IPS DF 6.9 (cell line): ENCODE results near the gene PRXL2B.
"Not testable (repeated sequence)": the region's sequence is repeated elsewhere in the genome, so short reads cannot be mapped to it uniquely, and the experiment has no call there.

Experiments
- DNase-seq: peaks from one replicate; pipeline ENCODE4 v3.0.0-alpha.2; 2013; ENCODE audit warnings: low read depth, low spot score
- H3K27ac ChIP-seq: one replicate; pipeline ENCODE4 v1.5.1; 2013; ENCODE audit warnings: low read length, control low read depth
- H3K27me3 ChIP-seq: 2 replicates; pipeline ENCODE4 v1.6.1; 2013; ENCODE audit warnings: mild to moderate bottlenecking, low read length; ENCODE audit not compliant: control insufficient read depth, insufficient read depth
- H3K36me3 ChIP-seq: 2 replicates; pipeline ENCODE4 v1.6.1; 2013; ENCODE audit warnings: low read length; ENCODE audit not compliant: control insufficient read depth, insufficient read depth
- H3K4me1 ChIP-seq: 2 replicates; pipeline ENCODE4 v1.6.1; 2013; ENCODE audit warnings: low read length; ENCODE audit not compliant: control insufficient read depth, insufficient read depth
- H3K4me3 ChIP-seq: 2 replicates; pipeline ENCODE4 v1.5.1; 2013; ENCODE audit warnings: mild to moderate bottlenecking, low read length
- H3K9me3 ChIP-seq: 2 replicates; pipeline ENCODE4 v1.6.1; 2013; ENCODE audit warnings: low read length, inconsistent platforms; ENCODE audit not compliant: control insufficient read depth, insufficient read depth
- WGBS: extraction: QIAGEN DNeasy Blood & Tissue Kit; methylation state at CpG from one replicate; pipeline ENCODE4 v1.1.7; 2013; ENCODE audit warnings: mixed read lengths, missing lambda C conversion rate; ENCODE audit not compliant: insufficient read length, insufficient coverage; 5-methylcytosine and 5-hydroxymethylcytosine counted together

The PRXL2B gene

DNA sequence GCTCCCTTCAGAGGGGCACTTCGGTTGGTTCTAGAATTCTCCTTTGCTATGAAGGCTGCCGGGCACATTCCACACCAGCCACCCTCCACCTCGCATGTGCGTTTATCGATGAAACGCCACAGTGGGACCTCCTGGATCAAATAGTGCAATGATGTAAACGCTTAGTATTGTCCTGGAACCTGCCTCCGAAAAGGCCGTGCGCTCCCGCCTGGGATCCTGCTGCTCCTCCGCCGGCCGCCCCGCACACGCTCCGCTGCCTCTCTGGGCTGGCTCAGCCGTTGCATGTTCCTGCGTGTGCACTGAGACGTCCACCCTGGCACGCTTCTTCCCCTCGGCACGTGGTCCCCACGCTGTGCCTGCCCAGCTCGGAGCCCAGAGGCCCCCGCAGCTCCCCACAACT is 34.4 kb upstream of the PRXL2B start:
- no peak overlapping the region for H3K27ac ChIP-seq
- DNase-seq: no peak
- peaks cover 6% of the 10 kb centered on the region for H3K4me1 ChIP-seq
- H3K4me3 ChIP-seq: no peak overlapping the region
- H3K9me3 ChIP-seq: no peaks in the 10 kb centered on the region
- H3K36me3 ChIP-seq: no peaks in the 10 kb centered on the region; the same call in 1 of the 2 replicates
- no peaks in the 10 kb centered on the region for H3K27me3 ChIP-seq
- no CpG with 5 or more reads among the region's 26 CpGs for WGBS

DNA sequence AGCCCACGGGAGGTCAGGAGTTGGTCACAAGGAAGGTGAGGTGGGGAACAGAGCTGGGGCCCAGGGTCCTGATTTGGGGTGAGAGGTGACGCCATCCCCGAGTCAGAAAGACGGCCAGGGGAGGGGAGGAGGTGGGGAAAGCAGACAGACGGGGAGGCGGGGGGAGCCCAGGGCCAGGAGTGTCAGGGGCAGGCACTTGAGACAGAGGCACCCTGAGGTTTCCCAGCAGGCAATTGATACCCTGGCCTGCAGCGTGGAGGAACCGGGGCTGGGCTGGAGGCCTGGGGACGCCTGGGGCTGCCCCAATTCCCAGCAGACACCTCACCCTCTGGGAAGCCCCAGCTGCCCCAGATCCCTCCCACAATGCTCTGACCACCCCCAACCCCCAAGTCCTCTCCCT is 33.5 kb upstream of the PRXL2B start:
- not testable (repeated sequence) for H3K27me3 ChIP-seq, H3K4me1 ChIP-seq, H3K9me3 ChIP-seq, DNase-seq, H3K36me3 ChIP-seq, H3K27ac ChIP-seq, H3K4me3 ChIP-seq
- no CpG with 5 or more reads among the region's 9 CpGs for WGBS

DNA sequence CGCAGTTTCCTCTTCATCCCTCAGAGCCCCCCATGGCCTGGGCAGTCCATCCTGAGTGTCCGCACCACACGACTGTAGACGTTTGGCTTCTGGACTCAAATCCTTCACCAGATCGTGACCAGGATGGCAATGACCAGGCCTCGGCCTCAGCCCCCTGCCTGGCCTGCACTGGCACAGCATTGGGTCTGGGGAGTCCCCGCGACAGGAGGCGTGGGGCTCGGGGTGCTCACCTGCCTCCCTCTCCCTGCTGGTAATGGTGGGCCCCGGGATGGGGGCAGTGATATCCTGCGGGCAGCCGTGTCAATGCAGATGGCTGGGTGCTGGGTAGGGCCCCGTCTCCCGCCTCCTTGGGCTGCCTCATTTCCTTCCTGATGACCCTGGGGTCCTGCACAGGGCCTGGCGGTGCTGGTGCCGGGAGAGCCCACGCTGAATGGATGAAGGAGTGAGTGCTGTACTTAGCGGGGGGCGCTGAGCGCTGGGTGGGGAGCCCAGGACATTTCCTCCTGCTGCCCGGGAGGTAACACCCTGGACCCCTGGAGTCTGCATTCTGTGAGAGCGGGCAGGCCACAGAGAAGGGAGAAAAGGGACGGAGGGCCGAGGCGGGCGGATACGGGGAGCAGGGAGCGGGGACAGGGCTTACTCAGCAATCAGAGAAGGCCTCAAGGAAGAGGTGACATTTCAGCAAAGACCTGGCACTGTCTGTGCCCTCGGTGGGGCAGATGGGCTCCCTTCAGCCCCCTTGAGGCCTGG is 32.5 kb upstream of the PRXL2B start:
- Histone ChIP-seq H3K4me3 (no peak overlapping the region), H3K4me1 (peaks cover 1% of the 10 kb centered on the region; the same call in 1 of the 2 replicates), H3K27me3 (no peaks in the 10 kb centered on the region), H3K36me3 (no peaks in the 10 kb centered on the region; the same call in 1 of the 2 replicates), H3K9me3 (no peaks in the 10 kb centered on the region), H3K27ac (no peak overlapping the region)
- DNase-seq: no peak
- WGBS: no CpG with 5 or more reads among the region's 30 CpGs

- no peak for DNase-seq
- H3K27ac ChIP-seq: no peak overlapping the region
- no peaks in the 10 kb centered on the region for H3K27me3 ChIP-seq
- WGBS: no CpG with 5 or more reads among the region's 19 CpGs
- H3K4me3 ChIP-seq: no peak overlapping the region
- H3K4me1 ChIP-seq: peaks cover 1% of the 10 kb centered on the region; the same call in 1 of the 2 replicates
- no peaks in the 10 kb centered on the region for H3K9me3 ChIP-seq
- H3K36me3 ChIP-seq: no peaks in the 10 kb centered on the region; the same call in 1 of the 2 replicates
Measured at GRCh38 chr1:2554621-2555387, 31.8 kb upstream of the PRXL2B start.

- no peak for DNase-seq
- no CpG with 5 or more reads among the region's 26 CpGs for WGBS
- Histone ChIP-seq H3K4me1 (peaks cover 1% of the 10 kb centered on the region; the same call in 1 of the 2 replicates), H3K36me3 (no peaks in the 10 kb centered on the region; the same call in 1 of the 2 replicates), H3K9me3 (no peaks in the 10 kb centered on the region), H3K27me3 (no peaks in the 10 kb centered on the region), H3K27ac (no peak overlapping the region), H3K4me3 (no peak overlapping the region)
Measured at GRCh38 chr1:2555634-2556276, 30.8 kb upstream of the PRXL2B start.

- H3K4me3 ChIP-seq: no peak within 1 kb of the TSS
- H3K9me3 ChIP-seq: no peaks in the 10 kb centered on the region
- H3K27me3 ChIP-seq: no peaks in the 10 kb centered on the region
- no peak for DNase-seq
- no peaks in the 10 kb centered on the region; the same call in 1 of the 2 replicates for H3K36me3 ChIP-seq
- peaks cover 1% of the 10 kb centered on the region; the same call in 1 of the 2 replicates for H3K4me1 ChIP-seq
- H3K27ac ChIP-seq: no peak within 1 kb of the TSS
- whole genome bisulfite sequencing: no CpG with 5 or more reads among the region's 16 CpGs
Measured at GRCh38 chr1:2556277-2556677, 30.3 kb upstream of the PRXL2B start, which contains the start of gene TNFRSF14. TNFRSF14 (plus strand) TSS chr1:2556371; CDS start chr1:2556665, 294 bp downstream.

- Histone ChIP-seq H3K4me3 (no peak overlapping the region), H3K27me3 (no peaks in the 10 kb centered on the region), H3K27ac (no peak overlapping the region), H3K4me1 (peaks cover 1% of the 10 kb centered on the region; the same call in 1 of the 2 replicates), H3K9me3 (no peaks in the 10 kb centered on the region), H3K36me3 (no peaks in the 10 kb centered on the region; the same call in 1 of the 2 replicates)
- no peak for DNase-seq
- WGBS: no CpG with 5 or more reads among the region's 24 CpGs
Measured at GRCh38 chr1:2556678-2557481, 29.7 kb upstream of the PRXL2B start.

DNA sequence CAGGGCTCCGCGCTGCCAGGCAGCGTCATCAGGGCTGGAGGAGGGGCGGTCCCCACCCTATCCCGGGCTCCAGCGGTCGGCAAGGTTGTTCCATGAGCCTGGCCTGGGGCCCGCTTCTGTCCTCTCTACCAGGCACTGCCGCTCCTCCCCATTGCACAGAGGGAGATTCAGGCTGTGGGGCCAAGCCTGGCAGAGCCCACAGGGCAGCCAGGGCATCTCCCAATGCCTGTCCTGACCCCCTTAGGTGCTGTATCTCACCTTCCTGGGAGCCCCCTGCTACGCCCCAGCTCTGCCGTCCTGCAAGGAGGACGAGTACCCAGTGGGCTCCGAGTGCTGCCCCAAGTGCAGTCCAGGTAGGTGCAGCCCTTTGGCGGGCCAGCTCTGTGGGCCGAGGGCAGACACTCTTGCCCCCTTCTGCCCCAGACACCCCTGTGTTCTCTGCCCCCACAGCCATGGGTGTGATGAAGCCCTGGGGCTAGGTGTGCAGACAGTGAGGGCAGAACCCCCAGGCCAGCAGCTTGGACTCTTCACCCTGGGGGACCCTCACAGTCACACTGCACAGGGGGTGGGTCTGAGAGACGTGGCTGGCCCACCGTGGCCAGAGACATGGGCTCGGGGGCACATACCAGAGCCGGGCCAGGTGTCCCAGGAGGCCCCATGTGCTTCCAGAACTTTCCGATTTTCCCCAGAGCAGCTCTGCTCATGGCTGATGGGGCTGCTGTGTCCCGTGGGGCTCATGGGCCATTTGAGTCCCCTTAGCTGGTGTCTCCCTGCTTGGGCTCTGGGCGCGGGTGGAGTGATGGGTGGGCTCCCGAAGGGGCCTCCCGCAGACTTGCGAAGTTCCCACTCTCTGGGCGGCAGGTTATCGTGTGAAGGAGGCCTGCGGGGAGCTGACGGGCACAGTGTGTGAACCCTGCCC is 28.8 kb upstream of the PRXL2B start:
- H3K27me3 ChIP-seq: no peaks in the 10 kb centered on the region
- H3K9me3 ChIP-seq: no peaks in the 10 kb centered on the region
- H3K4me1 ChIP-seq: peaks cover 1% of the 10 kb centered on the region; the same call in 1 of the 2 replicates
- H3K4me3 ChIP-seq: no peak overlapping the region
- no peak for DNase-seq
- no peaks in the 10 kb centered on the region; the same call in 1 of the 2 replicates for H3K36me3 ChIP-seq
- H3K27ac ChIP-seq: no peak overlapping the region
- WGBS: no CpG with 5 or more reads among the region's 30 CpGs

DNA sequence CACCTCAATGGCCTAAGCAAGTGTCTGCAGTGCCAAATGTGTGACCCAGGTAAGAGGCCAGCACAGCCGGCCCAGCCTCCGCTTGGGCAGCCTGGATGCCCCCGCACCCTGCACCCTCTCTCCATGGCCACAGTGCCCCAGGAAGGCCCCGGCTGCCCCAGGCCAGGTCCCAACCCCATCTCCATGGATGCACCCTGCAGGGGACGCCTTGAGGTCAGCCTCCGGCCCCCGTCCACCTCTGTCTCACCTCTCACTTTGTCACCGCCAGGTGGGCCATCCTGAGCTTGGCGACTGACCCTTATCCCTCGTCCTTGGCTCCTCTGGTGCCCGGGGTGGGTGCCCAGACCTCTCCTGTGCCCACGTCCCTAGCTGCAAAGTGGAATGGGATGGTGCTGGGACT is 28.2 kb upstream of the PRXL2B start:
- WGBS: no CpG with 5 or more reads among the region's 12 CpGs
- H3K36me3 ChIP-seq: no peaks in the 10 kb centered on the region; the same call in 1 of the 2 replicates
- H3K4me1 ChIP-seq: peaks cover 1% of the 10 kb centered on the region; the same call in 1 of the 2 replicates
- DNase-seq: no peak
- no peak overlapping the region for H3K27ac ChIP-seq
- H3K27me3 ChIP-seq: no peaks in the 10 kb centered on the region
- no peaks in the 10 kb centered on the region for H3K9me3 ChIP-seq
- H3K4me3 ChIP-seq: no peak overlapping the region
